Epithelial cell of proximal tubule (primary cell): ENCODE measurements around the gene PROCR. TPM values are rescaled to one million over a fixed set of nuclear protein-coding genes. Genes with fewer than 3 reads are reported as not detected.
A peak's percentile ranks its signal among the peaks of the same experiment; 100 is the strongest.

Experiments
- DNase-seq: peaks from one replicate; pipeline ENCODE4 v3.0.0-alpha.2; 2011; ENCODE audit warnings: low read depth
- H3K4me3 ChIP-seq: 2 replicates; pipeline ENCODE4 v1.5.1; 2011; ENCODE audit warnings: low read depth, mild to moderate bottlenecking, low read length
- total RNA-seq: library from RNA; depleted of rRNA; stranded (reverse); fragments of >200 nt; gene quantifications from 2 replicates; pipeline ENCODE4 v1.2.3, GENCODE V29; 2015
- TF ChIP-seq, protein P1 (sequence below): conservative IDR thresholded peaks from 2 replicates; pipeline ENCODE4 v1.5.1; 2012; ENCODE audit warnings: low read depth, mild to moderate bottlenecking, low read length

Gene PROCR
- 39.3 and 56.6 TPM in 2 replicates for total RNA-seq

DNA sequence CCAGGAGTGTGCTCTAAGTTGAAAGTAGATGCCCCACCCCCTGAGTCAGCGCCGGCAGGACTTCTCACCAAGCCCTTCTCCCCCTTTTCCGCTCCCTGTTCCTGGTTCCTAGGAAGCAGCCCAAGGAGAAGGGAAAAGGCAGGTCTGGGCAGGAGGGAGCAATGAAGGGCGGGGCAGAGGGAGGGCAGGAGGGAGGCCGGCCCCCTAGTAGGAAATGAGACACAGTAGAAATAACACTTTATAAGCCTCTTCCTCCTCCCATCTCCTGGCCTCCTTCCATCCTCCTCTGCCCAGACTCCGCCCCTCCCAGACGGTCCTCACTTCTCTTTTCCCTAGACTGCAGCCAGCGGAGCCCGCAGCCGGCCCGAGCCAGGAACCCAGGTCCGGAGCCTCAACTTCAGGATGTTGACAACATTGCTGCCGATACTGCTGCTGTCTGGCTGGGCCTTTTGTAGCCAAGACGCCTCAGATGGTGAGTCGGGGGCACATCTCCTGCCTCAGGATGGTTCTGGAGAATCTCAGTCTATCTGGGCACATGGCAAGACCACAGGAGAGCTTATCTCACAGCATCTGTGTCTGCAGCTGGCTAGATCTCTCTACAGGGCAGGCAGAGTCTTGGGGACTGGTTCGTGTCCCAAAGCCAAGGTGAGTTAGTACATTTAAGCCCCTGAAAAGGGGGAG lies at the start of gene PROCR:
TSS of gene PROCR (plus strand) at position 320 of the 681 bp plus-strand sequence. CDS start at position 403, 83 bp downstream.
- peak; percentile 58 for DNase-seq
- H3K4me3 ChIP-seq = peak within 1 kb of the TSS; percentile 52
- TF ChIP-seq, protein P1, sequence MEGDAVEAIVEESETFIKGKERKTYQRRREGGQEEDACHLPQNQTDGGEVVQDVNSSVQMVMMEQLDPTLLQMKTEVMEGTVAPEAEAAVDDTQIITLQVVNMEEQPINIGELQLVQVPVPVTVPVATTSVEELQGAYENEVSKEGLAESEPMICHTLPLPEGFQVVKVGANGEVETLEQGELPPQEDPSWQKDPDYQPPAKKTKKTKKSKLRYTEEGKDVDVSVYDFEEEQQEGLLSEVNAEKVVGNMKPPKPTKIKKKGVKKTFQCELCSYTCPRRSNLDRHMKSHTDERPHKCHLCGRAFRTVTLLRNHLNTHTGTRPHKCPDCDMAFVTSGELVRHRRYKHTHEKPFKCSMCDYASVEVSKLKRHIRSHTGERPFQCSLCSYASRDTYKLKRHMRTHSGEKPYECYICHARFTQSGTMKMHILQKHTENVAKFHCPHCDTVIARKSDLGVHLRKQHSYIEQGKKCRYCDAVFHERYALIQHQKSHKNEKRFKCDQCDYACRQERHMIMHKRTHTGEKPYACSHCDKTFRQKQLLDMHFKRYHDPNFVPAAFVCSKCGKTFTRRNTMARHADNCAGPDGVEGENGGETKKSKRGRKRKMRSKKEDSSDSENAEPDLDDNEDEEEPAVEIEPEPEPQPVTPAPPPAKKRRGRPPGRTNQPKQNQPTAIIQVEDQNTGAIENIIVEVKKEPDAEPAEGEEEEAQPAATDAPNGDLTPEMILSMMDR = no peak

DNA sequence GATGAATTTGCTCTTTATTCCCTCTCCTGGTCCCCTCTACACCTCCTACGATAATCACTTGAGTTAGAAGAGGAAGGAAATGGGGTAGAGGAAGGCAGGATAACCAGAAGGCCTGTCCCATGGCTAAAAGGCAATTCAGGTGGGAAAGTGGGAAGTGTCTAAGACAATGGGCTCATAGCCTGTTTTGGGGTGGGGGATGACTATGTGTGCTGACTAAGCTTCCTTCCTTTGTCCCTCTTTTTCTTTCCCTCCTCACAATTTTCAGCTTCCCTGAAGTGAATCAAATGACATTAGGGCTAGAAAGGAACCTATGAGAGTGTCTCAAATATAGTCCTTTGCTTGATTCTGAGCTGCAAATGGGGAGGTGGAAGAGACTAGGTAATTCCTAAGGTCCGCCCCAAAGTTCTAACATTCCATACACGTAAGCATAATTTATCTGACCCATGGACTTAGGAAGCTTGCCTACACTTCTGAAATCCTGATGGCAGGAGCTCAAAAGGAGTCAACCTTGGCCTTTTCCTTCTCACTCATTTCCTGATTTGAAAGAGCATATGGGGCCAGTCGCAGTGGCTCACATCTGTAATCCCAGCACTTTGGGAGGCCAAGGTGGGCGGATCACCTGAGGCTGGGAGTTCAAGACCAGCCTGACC lies 49.0 kb upstream of the PROCR start:
- no peak overlapping the region for H3K4me3 ChIP-seq
- TF ChIP-seq, protein P1 = no peak
- no peak for DNase-seq

DNA sequence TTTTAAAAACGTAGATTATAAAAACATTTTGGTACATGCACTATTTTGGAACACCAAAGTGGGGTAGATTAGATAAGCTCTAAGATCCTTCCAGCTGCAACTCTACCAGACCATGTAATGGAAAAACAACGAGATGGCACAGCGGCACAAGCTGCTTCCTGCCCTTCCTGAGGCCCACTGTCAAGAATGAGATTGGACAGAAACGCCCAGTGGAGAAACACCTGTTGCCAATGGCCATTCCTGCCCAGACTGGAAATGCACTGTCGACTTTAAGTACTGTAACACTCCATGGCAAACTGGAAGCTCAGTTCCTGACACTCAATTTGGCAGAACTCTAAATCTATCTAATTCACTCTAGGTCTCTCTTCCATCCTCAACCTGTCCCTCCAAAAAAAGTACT lies 46.1 kb upstream of the PROCR start:
- no peak overlapping the region for H3K4me3 ChIP-seq
- TF ChIP-seq, protein P1 = no peak
- DNase-seq = no peak

DNA sequence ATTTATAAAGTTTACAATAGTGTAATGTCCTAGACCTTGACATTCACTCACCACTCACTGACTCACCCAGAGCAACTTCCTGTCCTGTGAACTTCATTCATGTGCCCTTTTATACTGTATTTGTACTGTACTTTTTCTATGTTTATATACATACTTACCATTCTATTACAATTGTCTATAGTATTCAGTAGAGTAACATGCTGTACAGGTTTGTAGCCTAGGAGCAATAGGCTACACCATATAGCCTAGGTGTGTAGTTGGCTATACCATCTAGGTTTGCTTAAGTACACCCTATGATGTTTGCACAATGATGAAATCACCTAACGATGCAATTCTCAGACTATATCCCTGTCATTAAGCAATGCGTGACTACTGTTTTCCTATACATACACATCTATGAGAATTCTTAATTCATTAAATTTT lies 42.2 kb upstream of the PROCR start:
- no peak overlapping the region for H3K4me3 ChIP-seq
- TF ChIP-seq, protein P1 = no peak
- DNase-seq = no peak

DNA sequence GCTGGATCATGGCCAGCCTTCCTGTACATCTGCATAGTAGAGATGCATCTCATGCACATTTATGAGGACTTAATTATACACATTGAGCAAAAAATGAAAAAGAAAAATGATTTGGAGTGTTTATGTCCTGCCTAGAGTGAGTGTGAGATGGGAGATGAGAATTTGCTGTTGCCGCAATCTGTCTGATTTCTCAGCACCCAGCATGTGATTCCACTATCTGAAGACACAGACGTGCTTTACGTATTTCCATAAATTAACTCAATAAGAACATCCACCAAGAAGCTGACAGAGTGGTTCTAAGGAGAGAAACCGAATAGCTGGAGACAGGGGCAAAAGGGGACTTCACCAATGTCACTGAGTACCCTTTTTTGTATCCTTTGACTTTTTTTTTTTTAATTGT lies 39.9 kb upstream of the PROCR start:
- DNase-seq = no peak
- no peak overlapping the region for H3K4me3 ChIP-seq
- TF ChIP-seq, protein P1 = no peak

DNA sequence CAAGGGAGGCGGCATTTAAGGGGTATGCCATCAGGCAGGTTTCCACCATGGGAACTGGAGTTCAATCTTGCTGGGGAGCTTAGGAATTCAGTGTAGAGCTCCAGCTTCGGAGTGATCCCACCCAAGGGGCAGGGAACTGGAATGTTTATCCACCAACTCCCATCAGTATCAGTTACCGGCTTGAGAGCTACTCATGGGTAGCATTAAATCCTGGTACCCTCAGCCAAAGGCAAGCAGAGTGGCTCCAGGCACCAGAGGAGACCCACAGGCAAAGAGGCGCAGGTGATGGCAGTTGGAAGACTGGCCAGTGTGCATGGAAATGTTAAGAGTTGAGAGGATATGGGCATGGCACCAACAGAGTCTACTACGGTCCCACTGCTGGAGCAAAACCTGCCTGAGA lies 38.8 kb upstream of the PROCR start:
- TF ChIP-seq, protein P1 = no peak
- no peak overlapping the region for H3K4me3 ChIP-seq

More for the DNA sequence above, 38.8 kb upstream of the PROCR start:
- no peak for DNase-seq
